Ovary (tissue), 3 donors: ENCODE measurements around the gene ELOVL5.

Experiments used
- CTCF ChIP-seq, 3 donors: fragments of 450-650 bp in 2 of 3; fragments of 200-600 bp in 1 of 3; IDR thresholded peaks; one replicate each; pipeline versions ENCODE4 v1.5.1 to v1.8.0; 2016 to 2022; ENCODE audit warnings: antibody characterized with exemption in 3 of 3, mild to moderate bottlenecking in 1 of 3
- EP300 ChIP-seq: sonication (generic); formaldehyde crosslinking; IDR thresholded peaks from one replicate; pipeline ENCODE4 v1.6.1; 2017; ENCODE audit warnings: antibody characterized with exemption
- donor health status: DM: no; HTN: no; CAD: no.

GRCh38 chr6:53250176-53251032 is 98.3 kb downstream of the ELOVL5 start:
- no peak for TF ChIP-seq CTCF (IDR thresholded peaks at IDR 0.05)
- no peak for TF ChIP-seq EP300
